OCI-LY3 (cell line): ENCODE results near the gene FLRT1.
A peak's percentile ranks its signal among the peaks of the same experiment; 100 is the strongest.

Experiments used
- H2AFZ ChIP-seq: fragments of 200-600, 300-600 bp; shearing (Covaris generic); 2 replicates; pipeline ENCODE4 v1.6.0; 2014; ENCODE audit warnings: antibody characterized with exemption, low read depth, low read length
- H3K27ac ChIP-seq: fragments of 200-600, 300-600 bp; sonication (generic); 2 replicates; pipeline ENCODE4 v1.5.1; 2014; ENCODE audit warnings: mild to moderate bottlenecking, low read length, moderate library complexity, mixed read lengths
- H3K27me3 ChIP-seq: fragments of 200-600, 300-600 bp; sonication (generic); 2 replicates; pipeline ENCODE4 v1.6.1; 2014; ENCODE audit warnings: low read depth, low read length, mixed read lengths
- H3K36me3 ChIP-seq: fragments of 200-600, 300-600 bp; sonication (generic); replicated peaks from 2 replicates; pipeline ENCODE3; 2014; ENCODE audit warnings: low read depth, low read length, mixed read lengths
- H3K4me1 ChIP-seq: fragments of 300-600, 200-600 bp; sonication (generic); 2 replicates; pipeline ENCODE4 v1.6.1; 2014; ENCODE audit warnings: low read length, mixed read lengths
- H3K4me2 ChIP-seq: fragments of 200-600, 300-600 bp; sonication (generic); 2 replicates; pipeline ENCODE4 v1.6.1; 2014; ENCODE audit warnings: low read length, mixed read lengths
- H3K4me3 ChIP-seq: fragments of 300-600, 200-600 bp; sonication (generic); 2 replicates; pipeline ENCODE4 v1.5.1; 2014; ENCODE audit warnings: antibody characterized with exemption, mild to moderate bottlenecking, low read length, moderate library complexity
- H3K79me2 ChIP-seq: fragments of 300-600, 200-600 bp; shearing (Covaris generic); 2 replicates; pipeline ENCODE4 v1.6.1; 2014; ENCODE audit warnings: mild to moderate bottlenecking, low read length, mixed read lengths
- H3K9ac ChIP-seq: fragments of 300-600, 200-600 bp; shearing (Covaris generic); 2 replicates; pipeline ENCODE4 v1.6.0; 2014; ENCODE audit warnings: mild to moderate bottlenecking, low read length, moderate library complexity
- H3K9me3 ChIP-seq: fragments of 200-600, 300-600 bp; shearing (Covaris generic); 2 replicates; pipeline ENCODE4 v1.6.1; 2014; ENCODE audit warnings: low read length, mixed read lengths; ENCODE audit not compliant: insufficient read depth
- H4K20me1 ChIP-seq: fragments of 200-600, 300-600 bp; sonication (generic); 2 replicates; pipeline ENCODE4 v1.6.1; 2016; ENCODE audit warnings: low read length, mixed read lengths; ENCODE audit not compliant: insufficient read depth
- EZH2phosphoT487 ChIP-seq: fragments of 200-600 bp; shearing (Covaris generic); IDR thresholded peaks from 2 replicates; pipeline ENCODE4 v1.6.1; 2018; ENCODE audit warnings: antibody characterized with exemption, mixed run types, low read depth
- TF ChIP-seq, protein P1 (sequence below): fragments of 200-600, 300-600 bp; sonication (generic); IDR thresholded peaks from 2 replicates; pipeline ENCODE4 v1.5.1; 2014; ENCODE audit warnings: antibody characterized with exemption, low read length, low read depth

Gene FLRT1

DNA sequence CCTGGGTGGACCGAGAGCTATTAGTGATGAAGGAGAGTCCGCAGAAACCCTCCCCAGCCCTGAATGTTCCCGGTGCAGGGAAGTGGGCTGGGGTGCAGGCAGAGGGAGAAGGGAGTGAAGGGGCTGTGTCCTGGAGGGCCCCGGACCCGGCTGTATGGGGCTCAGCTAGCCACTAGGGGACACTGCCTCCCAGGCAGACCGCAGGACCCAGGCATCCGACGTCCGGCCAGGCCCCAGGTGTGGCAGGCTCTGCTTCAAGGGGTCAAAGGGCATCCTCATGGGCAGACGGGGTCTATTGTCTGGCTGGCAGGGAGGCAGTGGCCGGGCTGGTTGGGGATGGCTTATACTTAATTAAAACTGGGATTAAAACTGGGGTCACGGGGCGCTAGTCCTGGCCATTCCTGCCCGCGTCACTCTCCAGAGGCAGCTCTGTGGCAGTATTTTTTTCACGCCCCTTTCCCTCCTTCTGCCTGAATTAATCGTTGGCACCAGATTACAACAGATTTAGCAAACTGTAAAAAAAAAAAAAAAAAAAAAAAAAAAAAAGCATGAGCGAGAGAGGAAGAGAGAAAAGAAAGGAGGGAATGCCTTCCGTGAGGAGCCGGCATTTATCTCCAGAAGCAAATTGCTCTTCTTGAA lies 5.1 kb downstream of the FLRT1 start:
- Histone ChIP-seq H3K79me2 (no peaks in the 10 kb centered on the region), H3K27me3 (no peaks in the 10 kb centered on the region), H3K27ac (no peak overlapping the region), H3K36me3 (no peaks in the 10 kb centered on the region), H4K20me1 (no peaks in the 10 kb centered on the region), H3K4me2 (no peak overlapping the region), H3K9me3 (no peaks in the 10 kb centered on the region), H3K4me3 (no peak overlapping the region), H2AFZ (no peak overlapping the region), H3K4me1 (no peaks in the 10 kb centered on the region), H3K9ac (no peak overlapping the region)
- no peak for TF ChIP-seq EZH2phosphoT487
- TF ChIP-seq, protein P1, sequence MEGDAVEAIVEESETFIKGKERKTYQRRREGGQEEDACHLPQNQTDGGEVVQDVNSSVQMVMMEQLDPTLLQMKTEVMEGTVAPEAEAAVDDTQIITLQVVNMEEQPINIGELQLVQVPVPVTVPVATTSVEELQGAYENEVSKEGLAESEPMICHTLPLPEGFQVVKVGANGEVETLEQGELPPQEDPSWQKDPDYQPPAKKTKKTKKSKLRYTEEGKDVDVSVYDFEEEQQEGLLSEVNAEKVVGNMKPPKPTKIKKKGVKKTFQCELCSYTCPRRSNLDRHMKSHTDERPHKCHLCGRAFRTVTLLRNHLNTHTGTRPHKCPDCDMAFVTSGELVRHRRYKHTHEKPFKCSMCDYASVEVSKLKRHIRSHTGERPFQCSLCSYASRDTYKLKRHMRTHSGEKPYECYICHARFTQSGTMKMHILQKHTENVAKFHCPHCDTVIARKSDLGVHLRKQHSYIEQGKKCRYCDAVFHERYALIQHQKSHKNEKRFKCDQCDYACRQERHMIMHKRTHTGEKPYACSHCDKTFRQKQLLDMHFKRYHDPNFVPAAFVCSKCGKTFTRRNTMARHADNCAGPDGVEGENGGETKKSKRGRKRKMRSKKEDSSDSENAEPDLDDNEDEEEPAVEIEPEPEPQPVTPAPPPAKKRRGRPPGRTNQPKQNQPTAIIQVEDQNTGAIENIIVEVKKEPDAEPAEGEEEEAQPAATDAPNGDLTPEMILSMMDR, result peak; percentile 44

DNA sequence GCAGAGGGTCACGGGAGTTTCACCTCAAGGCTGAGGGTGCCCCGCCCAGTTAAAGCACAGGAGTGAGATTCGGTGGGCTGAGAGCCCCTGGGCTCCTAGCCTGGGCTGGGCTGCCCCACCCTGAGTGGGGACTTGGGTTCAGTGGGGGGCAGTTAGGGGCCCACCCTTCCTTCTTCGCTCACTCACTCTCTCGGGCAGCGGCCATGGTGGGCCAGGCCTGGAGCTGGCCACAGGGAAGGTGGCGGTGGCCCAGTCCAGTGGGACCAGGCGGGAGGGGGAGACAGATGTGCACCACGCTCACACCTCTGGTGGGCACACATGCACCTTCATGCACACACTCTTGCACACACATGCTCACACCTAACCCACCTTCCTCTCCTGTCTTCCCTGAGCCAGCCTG lies 6.1 kb downstream of the FLRT1 start:
- TF ChIP-seq EZH2phosphoT487, result no peak
- TF ChIP-seq, protein P1, result no peak

DNA sequence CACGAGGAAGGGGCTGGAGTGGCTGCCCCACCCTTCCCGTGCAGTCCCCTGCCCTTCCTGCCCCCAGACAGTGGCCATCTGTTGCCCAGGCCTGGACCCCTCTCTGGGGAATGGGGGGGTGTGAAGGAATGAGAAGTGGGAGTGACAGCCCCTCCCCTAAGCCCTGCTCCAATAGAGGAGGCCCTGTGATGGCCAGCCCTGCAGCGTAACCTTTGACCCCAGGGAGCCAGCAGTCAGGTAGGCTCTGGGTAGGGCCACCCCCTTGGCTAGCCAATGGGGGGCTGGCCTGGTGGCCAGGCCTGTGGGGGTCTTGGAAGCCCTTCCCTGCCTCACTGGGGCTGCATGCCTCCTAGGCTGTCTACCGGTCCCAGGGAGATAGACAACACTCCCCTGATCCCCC lies 6.6 kb downstream of the FLRT1 start:
- Histone ChIP-seq H3K4me2 (no peak overlapping the region), H3K9me3 (no peaks in the 10 kb centered on the region), H3K27ac (no peak overlapping the region), H3K9ac (no peak overlapping the region), H4K20me1 (no peaks in the 10 kb centered on the region), H3K79me2 (no peaks in the 10 kb centered on the region), H3K4me3 (no peak overlapping the region), H2AFZ (no peak overlapping the region), H3K36me3 (no peaks in the 10 kb centered on the region), H3K4me1 (no peaks in the 10 kb centered on the region), H3K27me3 (no peaks in the 10 kb centered on the region)
- no peak for TF ChIP-seq EZH2phosphoT487
- TF ChIP-seq, protein P1, result no peak

More for the DNA sequence above, 6.1 kb downstream of the FLRT1 start:
- H2AFZ ChIP-seq, result no peak overlapping the region
- H3K36me3 ChIP-seq, result no peaks in the 10 kb centered on the region
- no peaks in the 10 kb centered on the region for H3K79me2 ChIP-seq
- H3K4me2 ChIP-seq, result no peak overlapping the region
- H3K4me3 ChIP-seq, result no peak overlapping the region
- no peak overlapping the region for H3K9ac ChIP-seq
- no peaks in the 10 kb centered on the region for H3K9me3 ChIP-seq
- H3K27me3 ChIP-seq, result no peaks in the 10 kb centered on the region
- H4K20me1 ChIP-seq, result no peaks in the 10 kb centered on the region
- H3K27ac ChIP-seq, result no peak overlapping the region
- no peaks in the 10 kb centered on the region for H3K4me1 ChIP-seq

DNA sequence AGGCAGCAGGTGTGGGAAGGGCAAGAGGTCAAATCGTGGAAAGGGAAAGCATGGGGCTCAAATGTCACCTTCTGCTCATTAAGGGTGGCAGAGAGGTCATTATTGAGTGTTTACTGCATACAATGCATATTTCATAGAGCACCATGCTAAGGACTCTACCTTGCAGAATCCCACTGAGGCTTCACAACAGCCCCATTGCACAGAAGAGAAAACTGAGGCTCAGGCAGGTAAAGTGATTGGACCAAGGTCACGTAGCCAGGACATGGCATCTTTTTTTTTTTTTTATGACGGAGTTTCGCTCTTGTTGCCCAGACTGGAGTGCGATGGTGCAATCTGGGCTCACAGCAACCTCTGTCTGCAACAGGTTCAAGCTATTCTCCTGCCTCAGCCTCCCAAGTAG lies 7.8 kb downstream of the FLRT1 start:
- Histone ChIP-seq H4K20me1 (0 out of 2 replicates have a peak, but pooled peaks cover under 1% of the 10 kb centered on the region), H3K4me3 (no peak overlapping the region), H3K79me2 (no peaks in the 10 kb centered on the region), H3K36me3 (no peaks in the 10 kb centered on the region), H3K27ac (no peak overlapping the region), H3K9ac (no peak overlapping the region), H3K9me3 (no peaks in the 10 kb centered on the region), H3K4me1 (no peaks in the 10 kb centered on the region), H3K4me2 (no peak overlapping the region), H3K27me3 (no peaks in the 10 kb centered on the region), H2AFZ (no peak overlapping the region)
- TF ChIP-seq, protein P1, result no peak
- no peak for TF ChIP-seq EZH2phosphoT487
